NCI-H2171 (cell line): ENCODE data around the gene CADPS.

Experiments
- DNase-seq: peaks from one replicate; lab custom pipeline; 2025; lab: John Stamatoyannopoulos, UW

Gene CADPS

DNA sequence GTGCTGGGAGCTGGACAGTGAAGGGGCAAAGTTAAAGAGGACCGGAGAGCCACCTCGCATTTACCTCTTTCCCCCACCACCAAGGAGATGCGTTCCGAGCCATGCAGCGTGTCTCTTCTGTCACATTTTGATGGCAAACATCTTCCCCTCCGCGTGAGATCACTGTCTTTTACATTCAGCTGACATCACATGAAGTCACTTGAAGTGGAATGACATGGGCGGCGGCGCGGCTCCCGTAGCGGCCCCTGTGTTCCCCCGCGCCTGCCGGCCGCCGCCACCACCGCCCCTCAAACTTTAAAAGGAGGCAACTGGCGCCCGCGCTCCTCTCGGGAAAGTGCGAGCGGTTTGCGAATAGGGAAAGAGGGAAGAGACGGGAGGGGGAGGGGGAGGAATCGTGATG lies 502.0 kb downstream of the CADPS start, which contains the start of gene FEZF2:
TSS of gene FEZF2 (minus strand) at position 336 of the 400 bp plus-strand sequence. CDS start 682 bp downstream, outside the sequence.
- no peak for DNase-seq

DNA sequence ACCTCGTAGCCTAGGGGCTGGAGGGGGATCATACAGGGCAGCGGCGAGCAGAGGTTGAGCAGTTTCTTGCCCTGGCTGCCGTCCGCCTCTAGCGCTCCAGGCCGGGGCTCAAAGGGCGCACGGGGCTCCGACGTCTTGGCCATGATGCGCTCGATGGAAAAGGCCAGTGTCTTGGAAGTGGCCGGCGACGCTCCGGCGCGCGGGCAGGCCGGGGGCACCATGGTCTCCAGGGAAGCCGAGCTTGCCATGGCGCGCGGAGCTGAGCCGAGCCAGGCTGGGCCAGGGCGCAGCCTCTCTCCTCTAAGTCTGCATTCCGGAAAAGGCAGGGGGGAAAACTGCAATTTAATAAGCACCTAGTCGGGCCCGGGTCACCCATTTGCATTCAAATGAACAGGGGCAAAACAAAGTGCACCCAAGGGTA lies 502.6 kb downstream of the CADPS start:
- DNase-seq: no peak

DNA sequence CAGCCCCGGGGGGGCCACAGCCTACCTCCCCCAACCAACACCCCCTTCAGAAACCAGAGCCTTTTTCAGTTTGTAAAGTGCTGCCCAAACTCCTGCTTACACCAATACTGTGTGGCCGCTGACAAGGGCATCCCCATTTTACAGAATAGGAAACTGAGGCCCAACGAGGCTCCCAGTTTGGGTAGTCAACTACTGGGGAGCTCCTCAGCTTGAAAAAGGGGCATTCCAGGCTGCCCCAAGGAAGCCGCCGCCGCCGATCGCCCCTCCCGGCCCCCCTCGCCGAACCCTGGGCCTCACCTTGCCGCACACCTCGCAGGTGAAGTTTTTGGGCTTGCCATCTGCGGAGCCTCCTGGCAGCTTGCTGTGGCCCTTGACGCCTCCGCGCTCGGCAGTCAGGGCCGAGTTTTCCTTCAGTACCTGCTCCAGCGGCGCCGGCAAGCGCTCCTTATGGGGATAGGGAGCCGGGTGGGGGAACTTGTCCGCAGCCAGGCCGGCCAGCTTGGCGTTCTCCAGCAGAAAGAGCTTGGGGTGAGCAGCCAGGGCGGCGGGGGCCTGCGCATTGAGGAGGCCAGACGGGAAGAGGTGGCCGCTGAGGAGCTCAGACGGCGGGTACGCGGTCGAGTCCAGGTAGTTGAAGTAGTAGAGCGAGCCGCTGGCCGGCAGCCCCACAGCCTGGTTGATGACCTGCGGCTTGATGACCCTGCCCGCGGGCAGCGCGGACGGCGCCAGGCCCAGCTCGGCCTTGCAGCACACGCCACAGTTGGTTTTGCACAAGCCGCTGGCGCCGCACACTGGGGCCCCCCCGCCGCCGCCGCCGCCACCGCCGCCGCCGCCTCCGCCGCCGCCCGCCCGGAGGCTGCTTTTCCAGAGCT lies 503.3 kb downstream of the CADPS start:
- no peak for DNase-seq

DNA sequence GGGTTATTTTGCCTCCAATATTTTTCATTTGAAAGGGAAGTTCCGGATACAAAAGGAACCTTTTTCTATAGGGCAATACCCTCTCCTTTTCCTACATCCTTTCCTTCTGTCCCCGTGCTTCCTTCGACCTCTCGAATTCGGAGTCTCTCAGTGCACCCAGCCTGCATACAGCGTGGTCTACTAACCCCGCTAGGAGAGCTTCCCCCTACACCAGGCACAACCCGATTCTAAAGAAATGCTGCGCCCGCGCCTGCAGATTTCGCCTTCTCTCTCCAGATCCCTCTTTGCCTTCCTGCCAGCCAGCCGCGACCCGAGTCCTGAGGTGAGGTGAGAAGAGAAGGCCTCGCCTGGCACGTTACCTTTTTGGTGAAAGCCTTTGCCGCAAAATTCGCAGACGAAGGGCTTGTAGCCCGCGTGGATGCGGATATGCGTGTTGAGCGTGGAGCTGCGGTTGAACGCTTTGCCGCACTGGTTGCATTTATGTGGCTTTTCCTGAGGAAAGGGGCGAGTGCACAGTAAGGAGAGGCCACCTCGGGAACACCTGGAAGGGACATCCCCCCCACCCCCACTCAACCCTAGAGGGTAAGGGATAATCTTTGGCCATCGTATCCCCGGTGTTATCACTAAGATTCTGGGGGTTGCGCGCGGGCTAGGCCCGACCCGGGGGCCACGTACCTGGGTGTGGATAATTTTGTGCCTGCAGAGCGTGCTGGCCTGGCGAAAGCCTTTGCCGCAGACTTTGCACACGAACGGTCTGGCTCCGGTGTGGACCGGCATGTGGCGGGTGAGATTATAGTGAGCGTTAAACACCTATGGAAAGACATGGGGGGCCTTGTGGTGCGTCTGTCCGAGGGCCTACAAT lies 504.1 kb downstream of the CADPS start:
- no peak for DNase-seq

DNA sequence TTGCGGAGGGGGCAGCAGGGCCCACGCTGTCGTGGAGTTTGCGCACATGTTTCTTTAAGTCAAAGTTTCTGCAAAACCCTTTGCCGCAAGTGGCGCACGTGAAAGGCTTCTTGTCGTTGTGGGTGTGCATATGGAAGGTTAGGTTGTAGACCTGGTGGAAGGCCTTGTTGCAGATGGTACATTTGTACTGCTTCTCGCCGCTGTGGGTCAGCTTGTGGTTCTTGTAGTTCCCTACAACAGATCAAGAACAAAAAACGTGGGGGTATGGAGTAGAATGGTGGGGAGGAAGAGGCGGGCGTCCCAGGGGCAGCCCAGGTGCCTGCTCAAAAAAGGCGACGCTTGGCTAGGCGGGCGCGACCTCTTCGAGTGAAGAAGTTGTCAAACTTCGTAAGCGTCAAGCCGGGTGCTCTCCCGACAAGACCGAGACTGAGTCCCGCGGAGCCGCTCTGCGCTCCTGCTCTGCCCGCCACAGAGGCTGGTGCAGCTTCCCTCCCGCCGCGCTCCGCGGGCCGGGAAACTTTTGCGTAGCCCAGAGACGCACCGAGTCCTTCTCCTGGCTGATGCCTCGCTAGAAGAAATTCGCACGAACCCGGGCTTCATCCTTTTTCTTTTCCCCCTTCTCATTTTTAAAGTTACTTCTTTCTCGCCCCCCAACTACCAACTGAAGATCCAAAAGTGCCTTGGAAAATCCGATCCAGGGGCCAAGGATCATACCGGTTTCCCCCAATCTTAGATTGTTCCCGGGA lies 504.9 kb downstream of the CADPS start:
- DNase-seq: no peak

DNA sequence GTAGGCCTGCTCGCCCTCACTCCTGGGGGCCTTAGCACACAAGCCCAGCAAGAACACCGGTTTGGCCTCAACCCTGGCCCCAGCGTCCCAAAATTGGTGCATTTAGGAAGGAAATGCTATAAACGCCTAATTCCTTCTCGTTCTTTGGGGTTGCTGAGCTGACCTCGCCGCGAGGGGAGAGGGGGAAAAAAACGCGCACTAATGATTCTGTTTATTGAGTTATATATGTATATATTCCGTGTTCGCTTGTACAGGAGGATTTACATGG lies 505.8 kb downstream of the CADPS start:
- no peak for DNase-seq

DNA sequence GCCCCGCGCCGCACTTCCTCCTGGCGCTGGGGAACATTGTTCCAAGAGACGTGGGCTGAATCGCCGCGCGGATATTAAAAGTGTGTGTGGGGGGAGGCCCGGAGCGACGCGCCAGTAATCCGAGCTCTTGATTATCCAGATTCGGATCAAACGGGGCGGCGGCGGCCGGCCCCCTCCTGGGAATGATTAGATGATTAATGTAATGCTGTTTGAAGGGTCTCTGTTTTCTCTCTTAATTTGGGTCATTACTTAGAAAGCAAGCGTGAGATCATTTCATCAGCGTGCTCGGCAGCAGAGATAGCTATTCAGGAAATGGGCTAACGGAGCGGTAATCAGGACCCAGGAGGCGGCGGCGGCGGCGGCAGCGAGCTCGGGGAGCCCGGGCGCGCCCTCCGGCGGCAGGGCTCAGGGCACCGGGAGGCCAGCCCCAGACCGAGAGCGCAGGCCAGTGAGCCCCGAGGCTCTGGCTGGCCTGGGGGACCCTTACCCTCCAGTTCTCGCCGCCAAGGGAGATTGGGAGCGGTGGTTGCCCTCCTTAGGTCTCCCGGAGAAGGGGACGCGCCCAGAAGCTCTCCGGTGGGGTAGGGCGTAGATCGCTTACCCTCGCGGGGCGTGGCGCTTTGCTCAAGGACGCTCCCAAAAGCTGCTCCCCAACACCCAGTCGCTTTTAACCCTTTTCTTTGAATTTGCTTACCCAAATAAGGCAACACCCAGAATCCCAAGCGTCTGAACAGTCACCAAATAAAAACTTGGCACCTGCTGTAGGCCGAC lies 506.3 kb downstream of the CADPS start:
- DNase-seq: no peak

DNA sequence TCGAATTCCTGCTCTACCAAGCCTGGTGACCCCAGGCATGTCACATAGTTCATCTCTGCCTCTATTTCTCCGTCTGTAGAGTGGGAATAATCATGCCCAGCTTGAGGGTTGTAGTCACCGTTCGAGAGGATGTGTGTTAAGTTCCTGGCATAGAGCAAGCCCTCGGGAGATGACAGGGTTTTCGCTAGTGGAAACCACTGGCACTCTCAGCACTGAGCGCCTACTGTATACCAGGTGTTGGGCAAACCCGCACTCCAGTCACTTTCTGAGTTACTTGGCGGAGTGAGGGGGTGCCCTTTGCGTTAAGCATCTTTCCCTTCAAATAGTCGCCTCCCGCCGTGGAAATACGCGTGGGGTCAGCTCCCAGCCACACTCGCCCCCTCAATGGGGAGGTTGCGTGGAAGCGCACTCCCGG lies 506.9 kb downstream of the CADPS start:
- DNase-seq: no peak

DNA sequence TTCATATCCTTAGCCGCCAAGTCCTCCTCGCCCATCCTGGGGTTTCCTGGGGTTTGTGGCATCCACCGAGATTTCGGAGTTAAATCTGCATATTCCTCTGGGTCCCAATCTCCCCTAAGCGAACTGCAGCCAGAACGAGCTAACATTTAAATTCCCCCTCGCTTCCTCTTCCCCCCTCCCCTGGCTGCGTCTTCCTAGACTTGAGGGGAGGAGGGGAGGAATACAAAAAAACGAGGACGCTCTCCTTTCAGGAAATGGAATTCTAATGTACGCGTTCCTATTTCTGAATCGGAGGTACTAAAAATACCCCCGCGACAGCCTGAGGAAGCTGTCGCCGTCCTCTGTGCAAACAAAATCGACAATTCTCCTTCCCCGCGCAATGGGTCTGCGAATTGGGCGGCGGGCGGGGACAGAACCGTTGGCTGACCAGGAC lies 507.4 kb downstream of the CADPS start:
- no peak for DNase-seq

DNA sequence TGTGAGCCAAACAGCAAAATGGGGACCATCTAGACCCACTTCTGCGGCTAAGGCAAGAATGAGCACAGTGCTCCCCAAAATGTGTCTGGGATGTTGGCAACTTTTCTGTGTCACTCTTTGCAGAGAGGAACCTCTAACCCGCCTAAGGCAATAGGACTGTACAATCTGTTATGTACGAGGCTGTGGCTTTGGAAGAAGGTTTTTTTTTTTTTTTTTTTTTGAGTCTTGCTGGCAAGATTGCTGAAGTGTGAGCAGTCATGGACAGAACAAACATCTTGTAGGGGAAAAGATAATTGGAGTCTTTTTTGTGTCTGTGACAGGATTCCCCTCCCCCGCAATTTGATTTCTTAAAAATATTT lies 509.1 kb downstream of the CADPS start:
- no peak for DNase-seq

DNA sequence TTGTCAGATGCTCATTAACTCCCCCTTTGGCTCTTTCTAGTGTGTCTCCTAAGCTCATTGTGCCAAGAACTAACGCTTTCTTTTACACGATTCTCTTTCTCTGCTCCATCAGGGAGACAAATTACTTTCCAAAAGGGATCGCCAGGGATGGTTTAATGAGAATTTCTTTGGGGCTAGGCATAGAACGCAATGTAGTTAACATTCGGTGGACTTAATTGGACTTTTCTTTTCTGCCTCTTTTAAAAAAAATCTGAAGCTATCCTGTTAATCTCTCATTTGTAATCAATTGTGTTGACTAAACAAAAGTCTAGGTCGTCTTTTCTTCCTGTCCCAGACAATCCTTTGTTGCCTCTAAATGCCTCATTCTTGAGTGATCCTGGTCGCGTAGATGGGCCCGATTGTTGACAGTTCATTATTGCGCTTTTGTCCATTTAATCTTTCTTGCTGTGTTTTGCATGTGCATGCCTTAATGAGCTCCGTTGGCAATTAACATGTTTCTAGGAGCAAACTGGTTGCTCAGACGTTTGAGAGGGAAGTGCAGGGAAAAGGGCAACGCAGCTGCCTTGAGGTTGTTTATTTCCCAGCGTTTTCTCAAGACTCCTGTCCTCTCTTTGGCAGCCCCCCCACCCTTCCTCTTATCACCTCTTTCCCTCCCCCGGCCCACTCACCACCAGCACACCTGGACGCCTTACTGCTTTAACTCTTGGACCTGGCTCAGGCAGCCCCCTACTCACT lies 509.7 kb downstream of the CADPS start:
- no peak for DNase-seq

DNA sequence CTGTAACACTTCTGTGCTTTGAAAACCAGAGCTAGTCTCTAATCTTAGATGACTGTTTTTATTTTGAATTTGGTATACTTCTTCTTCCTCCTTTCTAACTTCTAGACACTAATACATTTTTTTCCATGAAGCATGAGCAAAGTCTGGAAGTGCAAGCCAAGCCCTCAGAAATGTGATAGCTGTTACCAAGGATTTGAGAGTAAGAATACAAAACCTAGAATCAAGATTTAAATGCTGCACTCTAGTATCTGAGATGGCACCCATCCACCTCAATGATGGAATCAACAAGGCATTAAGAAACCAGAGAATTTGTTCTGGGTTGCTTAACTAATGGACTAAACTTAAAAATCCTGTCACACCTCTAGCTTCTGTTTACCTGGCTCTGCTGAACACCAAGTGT lies 511.0 kb downstream of the CADPS start:
- no peak for DNase-seq

DNA sequence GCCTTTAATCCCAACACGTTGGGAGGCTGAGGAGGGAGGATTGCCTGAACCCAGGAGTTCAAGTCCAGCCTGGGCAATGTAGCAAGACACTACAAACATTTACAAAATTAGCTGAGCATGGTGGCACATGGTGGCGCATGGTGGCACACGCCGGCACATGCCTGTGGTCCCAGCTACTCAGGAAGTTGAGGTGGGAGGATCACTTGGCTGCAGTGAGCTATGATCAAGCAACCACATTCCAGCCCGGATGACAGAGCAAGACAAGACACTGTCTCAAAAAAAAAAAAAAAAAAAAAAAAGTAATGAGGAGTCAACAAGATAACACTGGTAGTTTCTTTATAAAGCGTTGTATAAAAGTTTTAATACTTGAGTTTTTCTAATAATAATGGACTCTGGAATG lies 511.9 kb downstream of the CADPS start:
- no peak for DNase-seq

DNA sequence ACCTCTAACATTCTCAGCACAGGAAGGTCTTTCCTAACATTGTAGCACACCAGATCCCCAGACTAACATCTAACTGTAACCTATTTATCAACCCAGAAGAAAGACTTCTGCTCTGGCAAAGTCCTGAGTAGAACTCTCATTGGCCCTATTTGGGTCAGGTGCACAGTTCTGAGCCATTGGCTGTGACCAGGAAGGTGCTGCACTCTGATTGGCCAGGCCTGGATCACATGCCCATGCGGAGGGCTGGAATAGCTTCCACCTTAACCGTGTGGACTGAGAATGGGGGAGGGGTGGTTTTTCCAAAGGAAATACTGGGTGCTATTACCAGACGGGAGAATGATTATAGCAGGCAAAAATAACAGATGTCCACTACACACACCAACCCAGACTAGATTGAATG lies 513.4 kb downstream of the CADPS start:
- DNase-seq: no peak

DNA sequence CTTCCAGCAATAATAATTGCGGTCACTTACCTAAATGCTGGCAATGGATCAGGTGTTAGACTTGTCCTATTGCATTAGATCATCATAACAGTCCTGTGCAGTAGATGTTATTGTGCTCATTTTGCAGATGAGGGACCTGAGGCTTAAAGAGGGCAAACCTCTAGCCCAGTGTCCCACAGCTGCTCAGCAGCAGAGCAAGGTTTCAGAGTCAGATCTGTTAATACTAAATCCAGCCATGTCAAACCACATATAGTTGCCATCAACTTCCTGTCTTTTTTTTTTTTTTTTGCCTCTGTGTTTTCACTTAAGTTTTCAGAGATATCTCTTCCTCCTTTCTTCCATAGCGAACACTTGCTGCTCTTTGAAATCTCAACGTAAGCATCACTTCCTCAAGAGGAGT lies 514.0 kb downstream of the CADPS start:
- DNase-seq: no peak

DNA sequence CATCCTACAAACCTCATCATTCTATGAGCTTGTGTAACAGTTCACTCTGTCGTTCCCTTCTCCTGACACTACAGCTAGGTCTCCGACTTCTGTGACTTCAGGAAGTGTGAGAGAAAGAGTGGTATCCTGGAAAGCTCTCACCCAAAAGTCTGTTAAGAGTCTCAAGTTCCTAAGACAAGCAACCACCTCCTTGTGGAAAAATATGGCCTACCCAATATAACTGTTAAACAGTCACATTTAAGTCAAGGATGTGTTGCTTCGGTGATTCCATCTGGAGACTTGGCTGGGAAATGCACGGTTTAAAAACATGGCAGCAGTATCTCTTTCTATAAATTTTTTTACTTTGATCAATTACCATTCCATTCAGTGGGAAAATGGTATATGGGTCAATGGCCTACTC lies 515.7 kb downstream of the CADPS start:
- DNase-seq: no peak

DNA sequence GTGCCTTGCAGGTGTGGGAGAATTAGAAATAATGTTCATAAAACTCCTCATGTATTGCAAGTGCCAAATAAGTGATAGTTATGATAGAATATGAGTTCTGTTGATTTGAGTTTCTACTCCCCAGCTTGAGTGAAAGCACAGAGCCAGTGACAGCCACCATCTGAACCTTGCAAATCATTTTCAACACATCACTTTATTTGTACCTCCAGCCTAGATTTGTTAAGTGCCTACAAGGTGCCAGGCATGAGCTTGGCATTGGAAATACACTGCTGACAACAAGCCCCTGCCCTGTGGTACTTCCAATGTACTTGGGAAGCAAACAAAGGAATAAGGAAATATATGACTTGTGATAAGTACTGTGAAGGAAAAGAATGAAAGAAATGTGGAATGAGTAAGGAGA lies 518.9 kb downstream of the CADPS start:
- no peak for DNase-seq

DNA sequence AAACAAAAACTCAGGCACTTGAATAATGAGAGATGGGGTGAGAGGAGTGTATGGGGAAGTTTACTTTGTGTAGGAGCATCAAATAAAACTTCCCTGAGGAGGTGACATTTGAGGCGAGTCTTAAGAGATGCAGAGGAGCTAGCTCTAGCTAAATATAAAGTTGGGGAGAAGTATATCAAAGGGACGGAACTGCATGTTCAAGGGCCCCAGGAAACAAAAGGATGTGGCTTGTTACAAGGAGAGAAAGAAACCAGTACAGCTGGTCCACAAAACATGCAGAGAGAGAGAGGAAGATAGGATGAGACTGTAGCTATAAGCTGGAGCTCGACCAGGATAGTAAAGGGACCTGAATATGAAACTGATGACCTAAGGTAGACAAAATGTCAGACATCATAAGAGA lies 519.5 kb downstream of the CADPS start:
- DNase-seq: no peak
